Fibroblast of lung (primary cell): ENCODE data around the gene GRAMD2A. TPM values are rescaled to one million over a fixed set of nuclear protein-coding genes. Genes with fewer than 3 reads are reported as not detected.

ENCODE experiments used
- DNase-seq, 2 donors: peaks; one replicate each; pipeline versions ENCODE4 v3.0.0 to v3.0.0-alpha.2; 2010; ENCODE audit warnings: low read depth in 2 of 2
- H2AFZ ChIP-seq: 2 replicates; pipeline ENCODE4 v1.5.1; 2012; ENCODE audit warnings: low read length, control low read depth, inconsistent platforms
- H3K27ac ChIP-seq: 2 replicates; pipeline ENCODE4 v1.5.1; 2011; ENCODE audit warnings: low read length, control low read depth; ENCODE audit not compliant: insufficient read depth
- H3K27me3 ChIP-seq: 2 replicates; pipeline ENCODE4 v1.5.1; 2011; ENCODE audit warnings: mild to moderate bottlenecking, low read length; ENCODE audit not compliant: control insufficient read depth, insufficient read depth
- H3K36me3 ChIP-seq: 2 replicates; pipeline ENCODE4 v1.5.1; 2011; ENCODE audit warnings: low read length; ENCODE audit not compliant: control insufficient read depth, insufficient read depth
- H3K4me1 ChIP-seq: 2 replicates; pipeline ENCODE4 v1.5.1; 2011; ENCODE audit warnings: low read length; ENCODE audit not compliant: control insufficient read depth, insufficient read depth; ENCODE audit errors: extremely low read depth
- H3K4me2 ChIP-seq: 2 replicates; pipeline ENCODE4 v1.5.1; 2011; ENCODE audit warnings: low read length, control low read depth; ENCODE audit not compliant: insufficient read depth; ENCODE audit errors: extremely low read depth
- H3K4me3 ChIP-seq, 4 experiments: fragments of 200-600 bp in 1 of 4; sonication (generic) in 1 of 4; replicated peaks in 1 of 4; 2 replicates each; pipeline ENCODE4 v1.5.1; 2011 to 2016; ENCODE audit warnings: low read length in 4 of 4, low read depth in 3 of 4, mild to moderate bottlenecking in 3 of 4, control low read depth in 2 of 4, inconsistent platforms in 1 of 4, mixed read lengths in 1 of 4; ENCODE audit not compliant: insufficient read depth in 1 of 4; ENCODE audit errors: control extremely low read depth in 1 of 4
- H3K79me2 ChIP-seq: 2 replicates; pipeline ENCODE4 v1.5.1; 2012; ENCODE audit warnings: mild to moderate bottlenecking, low read length, inconsistent platforms; ENCODE audit not compliant: control insufficient read depth, insufficient read depth
- H3K9ac ChIP-seq: 2 replicates; pipeline ENCODE4 v1.5.1; 2011; ENCODE audit warnings: mild to moderate bottlenecking, low read length, control low read depth; ENCODE audit not compliant: insufficient read depth
- H3K9me3 ChIP-seq: 2 replicates; pipeline ENCODE4 v1.5.1; 2012; ENCODE audit warnings: low read depth, low read length; ENCODE audit not compliant: control insufficient read depth, insufficient read depth
- H4K20me1 ChIP-seq: 2 replicates; pipeline ENCODE4 v1.5.1; 2011; ENCODE audit warnings: low read length; ENCODE audit not compliant: control insufficient read depth, insufficient read depth; ENCODE audit errors: extremely low read depth
- CTCF ChIP-seq, 2 donors: IDR thresholded peaks in 1 of 2; conservative IDR thresholded peaks in 1 of 2; 1 replicate in 1 of 2; 2 replicates in 1 of 2; pipeline ENCODE4 v1.5.1; 2011 to 2012; ENCODE audit warnings: low read length in 2 of 2, control low read depth in 1 of 2, inconsistent platforms in 1 of 2, low read depth in 1 of 2, mild to moderate bottlenecking in 1 of 2
- EZH2 ChIP-seq: IDR thresholded peaks from 2 replicates; pipeline ENCODE4 v1.5.1; 2012; ENCODE audit warnings: low read length, control low read depth, mild to moderate bottlenecking; ENCODE audit errors: missing control alignments
- polyA plus RNA-seq, 2 donors: library from polyadenylated mRNA; depleted of rRNA in 1 of 2; stranded (reverse) in 1 of 2; unstranded in 1 of 2; fragments of >200 nt; gene quantifications; 2 replicates each; pipeline ENCODE4 v1.2.1, GENCODE V29; 2011 to 2012; ENCODE audit warnings: missing spikeins in 1 of 2
- total RNA-seq: library from RNA; depleted of rRNA; stranded (reverse); fragments of >200 nt; gene quantifications from 2 replicates; pipeline ENCODE4 v1.2.1, GENCODE V29; 2014

GRAMD2A gene
- total and polyA plus RNA-seq, 2 donors (not counting 1 experiment from before 2014, with no cell fraction given): 0.15 to 0.83 TPM

GRCh38 chr15:72182673-72183072 is 14.9 kb downstream of the GRAMD2A start:
- Histone ChIP-seq H3K27me3 (peaks cover 17% of the 10 kb centered on the region), H3K9me3 (no peaks in the 10 kb centered on the region), H3K4me2 (no peak overlapping the region), H3K4me1 (peaks cover 2% of the 10 kb centered on the region), H4K20me1 (no peaks in the 10 kb centered on the region), H2AFZ (no peak overlapping the region), H3K9ac (no peak overlapping the region), H3K4me3 (no peak overlapping the region), H3K36me3 (no peaks in the 10 kb centered on the region), H3K27ac (no peak overlapping the region), H3K79me2 (no peaks in the 10 kb centered on the region)
- peak in 1 of 2 donors; percentile 32 for DNase-seq
- no peak for TF ChIP-seq EZH2
- no peak for TF ChIP-seq CTCF (conservative IDR thresholded peaks at IDR 0.05 in 1 of 2, IDR thresholded peaks at IDR 0.05 in 1 of 2; ENCODE audit: low read depth in 1 of 2, low read length in 2 of 2)

- Histone ChIP-seq H3K27ac (no peak overlapping the region), H3K9me3 (no peaks in the 10 kb centered on the region), H3K9ac (no peak overlapping the region), H3K4me3 (no peak overlapping the region), H3K4me2 (no peak overlapping the region), H4K20me1 (no peaks in the 10 kb centered on the region), H3K27me3 (peaks cover 17% of the 10 kb centered on the region), H3K79me2 (no peaks in the 10 kb centered on the region), H3K36me3 (no peaks in the 10 kb centered on the region), H3K4me1 (peaks cover 2% of the 10 kb centered on the region), H2AFZ (no peak overlapping the region)
- TF ChIP-seq CTCF (conservative IDR thresholded peaks at IDR 0.05 in 1 of 2, IDR thresholded peaks at IDR 0.05 in 1 of 2; ENCODE audit: low read depth in 1 of 2, low read length in 2 of 2): no peak
- DNase-seq: no peak
Observed at GRCh38 chr15:72182244-72182643, 15.3 kb downstream of the GRAMD2A start.

GRCh38 chr15:72180761-72181324 is 16.7 kb downstream of the GRAMD2A start:
- H3K27ac ChIP-seq: no peak overlapping the region
- H3K27me3 ChIP-seq: peaks cover 17% of the 10 kb centered on the region
- H3K79me2 ChIP-seq: no peaks in the 10 kb centered on the region
- TF ChIP-seq EZH2 (no peak), CTCF (conservative IDR thresholded peaks at IDR 0.05 in 1 of 2, IDR thresholded peaks at IDR 0.05 in 1 of 2; ENCODE audit: low read depth in 1 of 2, low read length in 2 of 2) (no peak)
- H2AFZ ChIP-seq: no peak overlapping the region
- no peaks in the 10 kb centered on the region for H3K36me3 ChIP-seq
- no peak for DNase-seq
- no peak overlapping the region for H3K4me3 ChIP-seq
- H3K4me1 ChIP-seq: peaks cover 2% of the 10 kb centered on the region
- no peaks in the 10 kb centered on the region for H3K9me3 ChIP-seq
- H4K20me1 ChIP-seq: no peaks in the 10 kb centered on the region
- no peak overlapping the region for H3K9ac ChIP-seq
- H3K4me2 ChIP-seq: no peak overlapping the region
